Spinal cord (tissue), 10 donors: ENCODE results near the gene FOXN4. TPM values are rescaled to one million over a fixed set of nuclear protein-coding genes. Genes with fewer than 3 reads are reported as not detected.

Experiments
- DNase-seq, 6 donors: peaks; one replicate each; pipeline versions ENCODE4 v3.0.0 to v3.0.0-alpha.2; 2013 to 2015; ENCODE audit warnings: low spot score in 6 of 6, low read depth in 4 of 6
- H3K27ac ChIP-seq: one replicate; pipeline ENCODE4 v1.5.1; 2013; ENCODE audit warnings: low read depth, low read length, control low read depth
- H3K27me3 ChIP-seq: one replicate; pipeline ENCODE4 v1.6.1; 2013; ENCODE audit warnings: low read length; ENCODE audit not compliant: control insufficient read depth, insufficient read depth
- H3K36me3 ChIP-seq: one replicate; pipeline ENCODE4 v1.6.1; 2013; ENCODE audit warnings: low read length; ENCODE audit not compliant: control insufficient read depth, insufficient read depth
- H3K4me1 ChIP-seq: one replicate; pipeline ENCODE4 v1.6.1; 2013; ENCODE audit warnings: low read length; ENCODE audit not compliant: control insufficient read depth, insufficient read depth
- H3K4me3 ChIP-seq: one replicate; pipeline ENCODE4 v1.5.1; 2013; ENCODE audit warnings: low read depth, low read length, control low read depth
- H3K9me3 ChIP-seq: one replicate; pipeline ENCODE4 v1.6.1; 2013; ENCODE audit warnings: low read length; ENCODE audit not compliant: control insufficient read depth, insufficient read depth
- WGBS: methylation state at CpG from one replicate; pipeline ENCODE4 v1.1.5; 2013; ENCODE audit warnings: missing lambda C conversion rate; ENCODE audit not compliant: insufficient coverage; 5-methylcytosine and 5-hydroxymethylcytosine counted together
- polyA plus RNA-seq, 2 donors: library from polyadenylated mRNA; unstranded; fragments of 120-200 nt; gene quantifications; one replicate each; pipeline ENCODE4 v1.2.1, GENCODE V29; 2013; ENCODE audit not compliant: insufficient read length in 2 of 2
- total RNA-seq, 2 donors: library from RNA; depleted of rRNA in 1 of 2; stranded (reverse); fragments of 120-200 nt in 1 of 2; fragments of >200 nt in 1 of 2; gene quantifications; one replicate each; pipeline versions ENCODE4 v1.2.3 to v1.2.4, GENCODE V29; 2013 to 2014
- donor health status: healthy.

Gene FOXN4
- total and polyA plus RNA-seq, 4 donors, result 0.33 to 1.4 (median 1.3) TPM; not detected in 1

GRCh38 chr12:109277255-109277898 lies 31.7 kb downstream of the FOXN4 start:
- Histone ChIP-seq H3K4me3 (no peak overlapping the region), H3K4me1 (peaks cover 4% of the 10 kb centered on the region), H3K36me3 (no peaks in the 10 kb centered on the region), H3K9me3 (no peaks in the 10 kb centered on the region), H3K27ac (no peak overlapping the region), H3K27me3 (peaks cover 3% of the 10 kb centered on the region)
- WGBS, result 89% methylated on average over 6 of the region's 8 CpGs
- DNase-seq, result no peak

DNA sequence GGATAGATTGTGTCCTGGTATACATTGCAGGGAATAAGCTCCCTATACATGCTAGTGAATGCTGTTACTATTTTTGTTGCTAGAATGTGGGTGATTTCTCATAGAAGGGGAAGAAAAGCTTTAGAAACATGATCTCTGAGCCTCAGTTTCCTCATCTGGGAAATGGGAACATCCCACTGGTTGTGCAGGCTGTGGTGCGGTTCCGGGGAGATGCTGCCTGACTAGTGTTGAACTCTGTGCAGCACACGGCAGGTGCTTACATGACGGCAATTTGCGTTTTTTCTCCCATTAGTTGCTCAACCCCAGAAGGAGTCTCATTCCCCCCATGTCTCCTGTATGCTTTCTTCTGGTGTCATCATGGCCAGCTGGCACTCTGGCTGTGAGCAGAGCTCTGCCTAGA lies 32.9 kb downstream of the FOXN4 start:
- Histone ChIP-seq H3K4me3 (no peak overlapping the region), H3K4me1 (peaks cover 4% of the 10 kb centered on the region), H3K27me3 (peaks cover 3% of the 10 kb centered on the region)

DNA sequence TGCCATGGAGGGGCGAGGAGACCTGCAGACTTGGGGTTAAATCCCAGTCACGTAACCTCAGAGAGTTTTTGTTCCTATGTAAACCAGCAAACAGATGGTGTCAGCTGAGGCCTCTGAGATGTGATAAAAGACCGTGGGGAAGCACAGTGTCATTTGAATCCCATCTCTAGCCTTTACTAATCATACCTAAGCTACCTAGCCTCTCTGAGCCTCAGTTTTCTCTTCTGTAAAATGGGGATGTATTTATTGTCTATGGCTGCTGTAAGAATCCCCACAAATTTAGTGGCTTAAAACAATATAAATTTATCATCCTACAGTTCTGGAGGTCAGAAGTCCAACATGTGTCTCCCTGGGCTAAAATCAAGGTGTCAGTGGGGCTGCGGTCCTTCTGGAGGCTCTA lies 33.9 kb downstream of the FOXN4 start:
- H3K4me1 ChIP-seq, result peaks cover 4% of the 10 kb centered on the region
- H3K4me3 ChIP-seq, result no peak overlapping the region
- DNase-seq, result no peak
- no peaks in the 10 kb centered on the region for H3K9me3 ChIP-seq
- no peaks in the 10 kb centered on the region for H3K36me3 ChIP-seq
- peaks cover 3% of the 10 kb centered on the region for H3K27me3 ChIP-seq
- WGBS, result 100% methylated on average over 1 of the region's 4 CpGs
- no peak overlapping the region for H3K27ac ChIP-seq

More for the DNA sequence above, 32.9 kb downstream of the FOXN4 start:
- Histone ChIP-seq H3K27ac (no peak overlapping the region), H3K9me3 (no peaks in the 10 kb centered on the region), H3K36me3 (no peaks in the 10 kb centered on the region)
- 98% methylated on average over 5 of the region's 5 CpGs for WGBS
- no peak for DNase-seq

DNA sequence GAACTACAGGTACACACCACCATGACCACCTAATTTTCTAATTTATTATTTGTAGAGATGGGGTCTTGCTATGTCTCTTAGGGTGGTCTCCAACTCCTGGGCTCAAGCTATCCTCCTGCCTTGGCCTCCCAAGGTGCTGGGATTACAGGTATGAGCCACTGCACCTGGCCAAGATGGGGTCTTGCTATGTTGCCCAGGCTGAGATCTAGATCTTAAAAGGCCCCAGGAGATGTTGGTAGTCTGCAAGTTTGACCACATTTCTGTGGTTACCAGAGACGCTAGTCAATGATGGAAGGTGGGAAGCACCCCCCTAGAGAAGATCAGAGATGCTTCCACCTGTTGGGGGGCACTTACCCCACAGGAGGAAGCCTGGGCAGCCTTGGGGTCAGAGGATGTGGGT lies 34.7 kb downstream of the FOXN4 start:
- Histone ChIP-seq H3K36me3 (no peaks in the 10 kb centered on the region), H3K9me3 (no peaks in the 10 kb centered on the region), H3K4me1 (peaks cover 4% of the 10 kb centered on the region), H3K27ac (no peak overlapping the region), H3K4me3 (no peak overlapping the region), H3K27me3 (peaks cover 3% of the 10 kb centered on the region)
- no CpG with 5 or more reads among the region's 1 CpG for WGBS
- DNase-seq, result no peak

DNA sequence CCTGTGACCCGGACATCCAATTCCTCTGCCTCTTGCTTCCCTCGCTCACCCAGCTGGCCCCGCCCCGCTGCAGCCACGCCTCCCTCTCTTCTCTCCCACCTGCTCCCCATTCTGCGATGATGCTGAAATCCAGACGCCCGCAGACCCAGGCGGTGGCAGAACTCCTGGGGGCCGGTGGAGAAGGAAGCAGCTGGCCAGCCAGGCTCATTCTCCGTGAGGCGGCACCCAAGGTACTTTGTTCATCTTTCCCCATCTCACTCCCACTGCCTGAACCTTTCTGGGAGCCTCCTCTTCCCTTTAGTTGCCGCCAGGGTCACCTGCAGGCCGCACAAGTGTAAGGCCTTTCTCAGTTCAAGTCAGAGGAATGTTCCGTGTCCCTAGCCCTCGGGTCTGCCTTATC lies 35.7 kb downstream of the FOXN4 start:
- DNase-seq, result peak in 1 of 6 donors; percentile 14
- Histone ChIP-seq H3K27ac (no peak overlapping the region), H3K36me3 (no peaks in the 10 kb centered on the region), H3K9me3 (no peaks in the 10 kb centered on the region), H3K4me1 (peaks cover 4% of the 10 kb centered on the region), H3K4me3 (no peak overlapping the region), H3K27me3 (peaks cover 3% of the 10 kb centered on the region)
- 21% methylated on average over 16 of the region's 16 CpGs for WGBS

- no peak for DNase-seq
- Histone ChIP-seq H3K27ac (no peak overlapping the region), H3K27me3 (peaks cover 3% of the 10 kb centered on the region), H3K4me1 (no peaks in the 10 kb centered on the region), H3K36me3 (peaks cover 5% of the 10 kb centered on the region), H3K9me3 (no peaks in the 10 kb centered on the region), H3K4me3 (no peak overlapping the region)
- 95% methylated on average over 2 of the region's 3 CpGs for WGBS
Measured at GRCh38 chr12:109271418-109271817, 37.7 kb downstream of the FOXN4 start.

GRCh38 chr12:109270494-109270893 lies 38.6 kb downstream of the FOXN4 start:
- H3K27ac ChIP-seq, result no peak overlapping the region
- no peak overlapping the region for H3K4me3 ChIP-seq
- H3K9me3 ChIP-seq, result no peaks in the 10 kb centered on the region
- 25% methylated on average over 1 of the region's 1 CpG for WGBS
- no peaks in the 10 kb centered on the region for H3K4me1 ChIP-seq
- peaks cover 3% of the 10 kb centered on the region for H3K27me3 ChIP-seq
- peaks cover 10% of the 10 kb centered on the region for H3K36me3 ChIP-seq
- DNase-seq, result no peak

DNA sequence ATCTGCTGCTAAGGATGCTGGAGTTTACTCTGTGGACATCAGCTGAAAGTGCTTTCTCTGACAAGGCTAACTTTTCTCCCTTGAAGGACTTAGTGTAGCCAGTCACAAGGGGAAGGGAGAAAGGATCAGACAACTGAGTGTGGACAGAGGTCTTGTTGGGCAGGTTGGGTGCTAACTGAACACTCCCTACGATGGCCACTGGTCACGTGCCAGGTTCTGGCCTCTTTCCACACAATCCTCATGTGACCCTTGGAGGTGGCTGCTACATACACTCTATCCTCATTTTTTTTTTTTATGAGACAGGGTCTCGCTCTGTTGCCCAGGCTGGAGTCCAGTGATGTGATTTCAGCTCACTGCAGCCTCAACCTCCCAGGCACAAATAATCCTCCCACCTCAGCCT lies 39.7 kb downstream of the FOXN4 start:
- Histone ChIP-seq H3K27me3 (peaks cover 3% of the 10 kb centered on the region), H3K9me3 (no peaks in the 10 kb centered on the region), H3K27ac (no peak overlapping the region), H3K36me3 (peaks cover 18% of the 10 kb centered on the region), H3K4me3 (no peak overlapping the region), H3K4me1 (no peaks in the 10 kb centered on the region)
- 86% methylated on average over 2 of the region's 3 CpGs for WGBS
- no peak for DNase-seq

DNA sequence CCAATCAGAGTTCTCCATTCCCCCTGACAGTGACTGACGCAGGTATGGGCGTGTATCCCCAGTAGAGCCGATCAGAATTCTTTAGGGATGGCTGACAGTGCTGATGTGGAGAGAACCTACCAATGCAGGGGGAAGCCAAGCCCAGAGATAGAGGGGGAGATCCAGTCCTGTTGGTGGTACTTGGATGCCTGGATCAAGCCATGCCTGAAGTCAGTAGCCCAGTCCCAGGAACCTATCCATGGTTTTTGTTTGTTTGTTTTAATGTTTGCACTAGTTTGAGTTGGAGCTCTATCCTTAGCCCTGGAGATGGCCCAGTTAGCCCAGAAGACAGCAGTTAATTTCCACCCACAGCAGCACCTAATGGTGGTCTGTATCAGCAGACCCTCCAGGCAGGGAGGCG lies 40.2 kb downstream of the FOXN4 start:
- H3K27me3 ChIP-seq, result peaks cover 3% of the 10 kb centered on the region
- no peak overlapping the region for H3K27ac ChIP-seq
- H3K36me3 ChIP-seq, result peaks cover 18% of the 10 kb centered on the region
- H3K4me3 ChIP-seq, result no peak overlapping the region
- no peaks in the 10 kb centered on the region for H3K9me3 ChIP-seq
- WGBS, result 94% methylated on average over 4 of the region's 4 CpGs
- no peak for DNase-seq
- no peaks in the 10 kb centered on the region for H3K4me1 ChIP-seq

DNA sequence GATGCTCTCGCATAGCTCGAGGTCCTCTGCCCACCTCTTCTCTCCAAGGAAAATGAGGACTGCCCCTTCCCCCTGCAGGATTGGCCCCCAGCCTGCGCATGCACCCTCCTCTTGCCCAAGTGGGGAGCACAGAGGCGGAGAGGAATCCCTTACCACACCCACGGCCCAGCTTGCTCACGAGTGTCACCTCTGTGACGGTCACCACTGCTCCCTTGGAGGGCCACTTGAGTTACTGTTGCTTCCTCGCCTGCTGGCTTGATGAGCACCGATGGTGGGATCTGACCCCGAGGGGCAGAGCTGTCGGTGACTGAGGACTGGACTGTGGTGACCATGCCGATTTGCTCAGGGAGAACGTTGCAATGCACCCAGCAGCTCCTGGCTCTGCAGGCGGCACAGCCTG lies 41.7 kb downstream of the FOXN4 start:
- H3K9me3 ChIP-seq, result no peaks in the 10 kb centered on the region
- H3K4me1 ChIP-seq, result no peaks in the 10 kb centered on the region
- peaks cover 18% of the 10 kb centered on the region for H3K36me3 ChIP-seq
- DNase-seq, result no peak
- 87% methylated on average over 13 of the region's 14 CpGs for WGBS
- H3K4me3 ChIP-seq, result no peak overlapping the region
- no peak overlapping the region for H3K27ac ChIP-seq
- H3K27me3 ChIP-seq, result no peaks in the 10 kb centered on the region
